Activated T-cell treated with anti-CD3 and anti-CD28 coated beads for 1 hour (primary cell): ENCODE results near the gene SYVN1.
A peak's percentile ranks its signal among the peaks of the same experiment; 100 is the strongest.
"Not testable (repeated sequence)": the region's sequence is repeated elsewhere in the genome, so short reads cannot be mapped to it uniquely, and the experiment has no call there.

ENCODE experiments used
- DNase-seq: peaks from one replicate; pipeline ENCODE4 v3.0.0-alpha.2; 2020; ENCODE audit warnings: low read depth

The SYVN1 gene

DNA sequence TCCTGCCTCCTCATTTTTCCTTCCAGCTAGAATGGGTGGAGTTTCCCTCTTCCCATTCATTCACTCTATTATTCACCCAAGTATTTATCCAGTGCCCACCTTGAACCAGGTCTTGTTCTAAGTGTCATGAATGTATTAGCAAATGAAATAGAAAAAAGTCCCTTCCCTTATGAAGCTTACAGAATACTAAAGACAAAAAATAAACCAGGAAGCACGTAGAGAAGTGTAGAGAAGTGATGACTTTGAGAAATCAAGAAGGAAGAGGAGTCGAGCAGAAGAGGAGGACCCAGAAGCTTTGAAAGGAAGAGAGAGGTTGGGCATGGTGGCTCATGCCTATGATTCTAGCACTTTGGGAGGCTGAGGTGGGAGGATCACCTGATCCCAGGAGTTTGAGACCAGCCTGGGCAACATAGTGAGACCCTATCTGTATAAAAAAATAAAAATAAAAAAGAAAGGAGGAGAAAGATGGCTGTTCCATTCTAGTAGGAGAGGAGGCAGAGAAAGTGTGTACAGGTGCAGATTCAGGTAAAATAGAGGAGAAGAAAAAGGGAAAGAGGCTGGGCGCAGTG is 17.1 kb upstream of the SYVN1 start:
- no peak for DNase-seq

DNA sequence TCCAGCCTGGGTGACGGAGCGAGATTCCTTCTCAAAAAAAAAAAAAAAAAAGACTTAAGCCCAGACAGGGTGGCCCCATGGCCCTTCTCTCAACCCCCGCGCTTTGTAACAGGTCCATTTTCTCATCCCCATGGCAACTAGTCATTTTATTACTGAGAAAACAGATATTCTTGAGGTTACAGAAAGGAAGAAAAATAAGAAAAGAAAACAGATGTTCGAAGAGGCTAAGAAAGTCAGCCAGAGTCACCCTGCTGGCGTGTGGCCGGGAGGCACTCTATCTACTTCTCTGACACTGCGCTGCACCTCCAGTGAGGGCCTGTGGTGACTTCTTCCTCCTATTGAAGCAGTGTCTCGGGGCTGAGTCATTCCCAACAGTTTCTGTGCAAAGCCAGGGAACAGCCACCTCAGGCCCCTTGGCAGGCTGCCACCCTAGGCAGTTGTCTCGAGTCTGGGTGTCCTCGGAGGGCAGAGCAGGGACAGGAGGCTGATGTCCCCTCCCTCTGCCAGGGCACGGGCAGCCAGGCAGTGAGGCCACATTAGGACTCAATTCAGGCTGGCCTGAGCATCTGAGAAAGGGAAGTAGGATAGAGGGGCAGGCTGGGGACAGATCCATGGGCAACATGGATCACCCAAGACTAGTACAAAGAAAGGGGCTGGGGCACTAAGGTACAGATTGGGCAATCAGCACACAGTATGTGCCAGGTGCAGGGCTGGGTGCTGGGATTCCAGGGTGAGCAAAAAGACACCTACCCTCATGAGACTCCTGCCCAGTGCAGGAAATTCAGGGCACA is 16.4 kb upstream of the SYVN1 start:
- no peak for DNase-seq

DNA sequence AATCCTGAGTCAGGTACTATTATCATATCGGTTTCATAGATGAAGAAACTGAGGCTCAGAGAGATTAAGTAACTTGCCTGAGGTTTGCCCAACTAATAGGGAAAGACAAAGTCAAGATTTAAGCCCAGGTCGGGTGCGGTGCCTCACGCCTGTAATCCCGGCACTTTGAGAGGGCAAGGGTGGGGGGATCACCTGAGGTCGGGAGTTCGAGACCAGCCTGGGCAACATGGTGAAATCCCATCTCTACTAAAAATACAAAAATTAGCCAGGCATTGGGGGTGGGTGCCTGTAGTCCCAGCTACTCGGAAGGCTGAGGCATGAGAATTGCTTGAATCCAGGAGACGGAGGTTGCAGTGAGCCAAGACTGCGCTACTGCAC is 15.8 kb upstream of the SYVN1 start:
- DNase-seq: not testable (repeated sequence)

DNA sequence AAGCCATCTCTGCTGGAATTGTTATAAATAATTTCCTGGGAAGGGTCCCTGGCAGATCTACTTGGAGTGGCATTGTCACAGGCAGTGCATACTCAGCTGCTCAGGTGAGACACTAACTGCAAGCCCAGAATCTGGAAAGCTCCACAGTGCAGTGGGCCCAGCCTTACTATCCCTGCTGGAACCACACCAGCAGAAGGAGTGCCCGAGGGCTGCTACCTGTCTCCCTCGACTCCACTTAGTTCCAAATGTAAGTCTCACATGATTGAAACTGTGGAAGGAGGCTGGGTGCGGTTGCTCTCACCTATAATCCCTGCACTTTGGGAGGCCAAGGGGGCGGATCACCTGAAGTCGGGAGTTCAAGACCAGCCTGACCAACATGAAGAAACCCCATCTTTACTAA is 14.3 kb upstream of the SYVN1 start:
- no peak for DNase-seq

DNA sequence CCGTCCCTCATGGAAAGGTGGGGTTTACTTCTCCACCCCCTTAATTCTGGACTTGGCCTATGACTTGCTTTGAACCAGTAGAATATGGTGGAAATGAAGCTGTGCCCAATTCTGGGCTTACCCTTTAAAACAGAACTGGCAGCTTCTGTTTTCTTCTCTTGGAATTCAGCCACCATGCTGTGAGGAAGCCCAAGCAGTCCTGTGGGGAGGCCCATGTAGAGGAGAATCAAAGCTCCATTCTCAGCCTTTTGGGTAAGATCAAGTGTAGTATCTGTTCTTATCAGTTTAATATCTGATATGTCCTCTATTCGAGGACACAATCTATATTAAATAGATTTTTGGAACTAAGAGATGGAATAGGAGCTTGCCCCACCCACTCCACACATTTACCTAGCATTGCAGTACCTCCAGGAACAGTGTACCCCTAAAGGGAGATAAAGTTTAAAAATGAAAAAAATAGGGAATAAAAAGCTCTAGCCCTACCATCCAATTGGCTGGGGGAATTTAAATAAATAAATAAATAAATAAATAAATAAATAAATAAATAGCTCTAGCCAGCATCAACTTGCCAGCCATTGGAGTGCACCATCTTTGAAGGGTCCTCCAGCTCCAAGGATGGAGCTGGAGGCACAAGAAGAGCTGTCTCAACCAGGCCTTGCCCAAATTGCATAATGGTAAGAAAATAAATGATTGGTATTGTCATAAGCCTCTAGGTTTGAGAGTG is 13.2 kb upstream of the SYVN1 start:
- no peak for DNase-seq

DNA sequence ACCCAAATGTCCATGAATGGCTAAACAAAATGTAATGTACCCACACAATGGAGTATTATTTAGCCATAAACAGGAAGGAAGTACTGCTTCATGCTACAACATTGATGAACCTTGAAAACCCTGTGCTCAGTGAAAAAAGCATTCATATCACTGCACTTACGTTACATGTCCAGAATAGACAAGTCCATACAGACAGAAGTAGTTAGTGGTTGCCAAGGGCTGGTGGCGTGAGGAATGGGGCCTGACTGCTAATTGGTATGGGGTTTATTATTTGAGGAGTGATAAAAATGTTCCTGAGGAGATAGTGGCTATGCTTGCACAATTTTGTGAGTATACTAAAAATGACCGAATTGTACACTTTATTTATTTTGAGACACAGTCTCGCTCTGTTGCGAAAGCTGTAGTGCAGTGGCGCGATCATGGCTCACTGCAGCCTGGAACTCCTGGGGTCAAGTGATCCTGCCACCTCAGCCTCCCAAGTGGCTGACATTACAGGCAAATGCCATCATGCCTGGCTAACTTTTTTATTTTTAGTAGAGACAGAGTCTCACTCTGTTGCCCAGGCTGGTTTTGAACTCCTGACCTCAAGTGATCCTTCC is 7.7 kb upstream of the SYVN1 start:
- DNase-seq: no peak

DNA sequence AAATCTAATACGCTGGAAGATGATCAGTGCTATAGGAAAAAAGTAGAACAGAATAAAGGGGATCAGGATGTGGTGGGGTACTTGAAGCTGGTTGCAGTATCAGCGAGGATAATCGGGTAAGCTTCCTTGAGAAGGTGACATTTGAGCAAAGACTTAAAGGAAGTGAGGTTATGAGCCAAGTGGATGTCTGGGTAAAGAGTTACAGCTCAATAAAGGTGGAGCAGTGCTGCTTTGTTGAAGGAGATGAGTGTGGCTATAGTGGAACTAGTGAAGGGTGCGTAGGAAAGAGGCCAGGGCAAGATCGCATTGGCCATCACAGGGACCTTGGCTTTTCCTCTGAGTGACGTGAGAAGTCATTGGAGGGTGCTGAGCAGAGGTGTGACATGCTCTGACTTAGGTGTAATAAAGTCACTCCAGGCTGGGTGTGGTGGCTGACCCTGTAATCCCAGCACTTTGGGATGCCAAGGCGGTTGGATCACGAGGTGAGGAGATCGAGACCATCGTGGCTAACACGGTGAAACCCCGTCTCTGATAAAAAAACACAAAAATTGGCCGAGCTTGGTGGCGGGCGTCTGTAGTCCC is 2.3 kb upstream of the SYVN1 start:
- no peak for DNase-seq

DNA sequence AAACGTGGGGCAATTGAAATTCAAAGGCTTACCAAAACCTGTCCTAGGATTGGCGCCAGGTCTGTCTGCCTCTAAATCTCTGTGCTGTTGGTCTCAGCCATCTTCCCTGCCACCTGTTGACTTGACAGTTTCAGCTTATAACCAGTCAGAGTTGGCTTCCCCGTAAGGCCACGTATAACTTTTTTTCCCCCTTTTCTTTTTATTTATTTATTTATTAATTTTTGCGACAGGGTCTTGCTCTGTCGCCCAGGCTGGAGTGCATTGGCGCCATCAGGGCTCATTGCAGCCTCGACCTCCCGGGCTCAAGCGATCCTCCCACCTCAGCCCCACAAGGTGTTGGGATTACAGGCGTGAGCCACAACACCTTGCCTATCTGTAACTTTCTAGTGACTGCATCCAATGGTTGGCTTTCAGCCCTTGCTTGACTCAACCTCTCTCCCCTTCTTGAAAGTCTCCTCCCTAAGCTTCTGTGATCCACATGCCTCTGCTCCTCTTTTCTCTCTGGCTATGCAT is 1.4 kb upstream of the SYVN1 start:
- no peak for DNase-seq

DNA sequence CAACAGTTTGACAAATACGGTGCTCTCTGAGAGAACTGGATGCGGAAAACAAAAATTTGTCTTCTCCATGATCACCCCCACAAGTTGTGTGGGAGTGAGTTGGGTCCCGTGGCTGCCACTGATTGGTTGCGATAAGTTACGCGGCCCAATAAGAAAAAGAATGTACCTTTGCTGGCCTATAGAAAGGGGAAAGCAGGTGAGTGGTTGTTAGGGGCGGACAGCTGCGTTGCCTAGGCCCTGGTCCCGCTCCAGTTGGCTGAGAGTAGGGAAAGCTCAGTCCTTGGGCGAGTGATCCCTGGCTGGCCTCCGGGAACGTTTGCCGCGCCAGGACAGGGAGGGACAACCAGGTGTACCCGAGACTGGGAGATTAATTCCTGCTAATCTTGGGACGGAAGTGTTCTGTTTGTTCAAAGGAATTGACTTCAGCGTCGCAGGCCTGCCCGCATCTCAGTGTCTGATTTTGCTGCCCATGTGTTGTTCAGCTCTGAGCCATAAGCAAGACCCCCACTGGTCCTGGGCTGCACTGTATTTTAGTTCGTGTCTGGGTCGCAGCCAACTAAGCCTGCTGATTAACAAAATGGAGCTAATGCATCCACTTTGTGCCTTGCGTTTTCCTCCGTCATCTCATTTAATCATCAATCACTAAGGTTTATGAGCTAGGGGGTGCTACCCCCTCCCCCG is 773 bp upstream of the SYVN1 start:
- DNase-seq: peak; percentile 59

DNA sequence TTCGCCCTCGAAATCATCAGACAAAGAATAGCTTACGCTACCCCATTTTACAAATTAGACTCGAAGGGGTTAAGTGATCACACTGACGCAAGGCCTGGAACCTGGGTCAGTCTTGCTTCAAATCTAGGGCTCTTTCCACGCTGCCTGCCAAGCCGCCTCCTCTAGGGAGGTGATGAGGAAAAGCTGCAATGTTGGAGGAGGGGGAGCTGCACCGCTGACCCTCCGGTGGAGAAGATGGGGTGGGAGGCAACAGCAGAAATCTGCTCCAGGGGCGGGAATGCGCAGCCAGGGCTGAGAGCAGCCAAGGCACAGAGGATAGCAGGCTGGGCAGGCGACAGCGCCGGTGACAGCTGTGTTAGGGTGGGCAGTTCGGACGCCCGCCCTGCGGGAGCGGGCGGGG is 595 bp downstream of the SYVN1 start:
- DNase-seq: no peak

DNA sequence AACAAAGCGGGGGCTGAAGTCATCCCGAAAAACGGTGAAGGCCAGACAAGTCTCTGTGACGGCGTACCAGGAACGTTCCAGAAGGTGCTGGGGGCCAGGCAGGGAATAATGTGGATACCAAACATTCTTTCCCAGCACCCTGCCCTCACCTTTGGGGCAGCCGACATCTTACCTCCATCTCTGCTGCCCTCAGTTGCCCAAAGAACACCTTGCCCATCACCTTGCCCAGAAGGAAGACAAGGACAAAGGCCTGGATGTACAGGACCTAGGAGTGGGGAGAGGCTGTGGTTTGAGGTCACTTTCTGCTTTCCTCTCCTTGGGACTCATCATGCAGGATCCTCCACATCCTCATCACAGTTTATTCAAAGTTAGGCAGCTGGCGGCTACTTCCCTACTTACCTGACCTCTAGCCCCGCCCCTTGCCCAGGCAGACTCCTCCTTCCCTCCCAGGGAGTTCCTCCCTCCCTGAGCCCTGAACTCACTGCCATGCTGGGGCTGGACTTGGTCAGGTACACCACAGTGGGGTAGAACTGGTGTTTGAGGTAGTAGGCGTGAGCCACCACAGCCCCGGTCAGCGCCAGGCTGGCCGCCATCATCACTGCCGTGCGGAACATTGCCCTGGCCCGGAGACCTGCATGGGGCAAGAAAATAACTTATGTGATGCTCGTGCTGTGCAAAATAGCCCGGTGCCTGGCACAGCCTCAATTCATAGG is 1.2 kb downstream of the SYVN1 start:
- DNase-seq: no peak

DNA sequence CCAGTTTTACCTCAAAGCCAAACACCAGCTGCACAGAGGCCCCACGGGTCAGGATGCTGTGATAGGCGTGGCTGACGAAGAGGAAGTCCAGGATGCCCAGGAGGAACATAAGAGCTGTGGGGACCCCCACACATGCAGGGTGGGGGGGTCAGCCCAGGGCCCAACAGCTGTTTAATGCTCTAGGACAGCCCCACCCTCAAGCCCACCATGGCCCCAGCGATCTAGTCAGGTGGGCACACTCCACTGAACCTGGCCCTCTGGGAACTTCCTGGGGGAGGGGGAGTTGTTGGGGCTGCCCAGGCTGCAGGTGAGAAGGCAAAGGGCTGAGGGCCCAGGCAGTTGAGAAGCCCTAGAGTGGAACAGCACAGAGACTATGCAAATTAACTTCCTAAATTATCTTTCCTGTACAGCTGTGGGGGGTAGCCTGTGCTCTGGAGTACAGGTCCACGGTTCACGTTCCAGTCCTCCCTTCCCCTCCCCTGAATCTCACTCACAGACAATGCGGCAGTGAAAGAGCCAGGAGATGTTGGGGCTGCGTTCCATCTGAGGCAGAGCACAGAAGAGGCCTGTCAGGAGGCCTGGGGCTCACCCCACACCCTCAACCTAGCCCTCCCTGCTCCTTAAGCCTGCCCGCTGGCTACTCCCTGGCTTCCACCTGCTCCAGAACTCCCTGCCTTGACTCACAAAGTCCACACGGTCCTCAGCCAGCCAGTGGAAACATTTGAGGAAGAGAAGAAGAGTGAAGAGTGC is 1.9 kb downstream of the SYVN1 start:
- DNase-seq: no peak

DNA sequence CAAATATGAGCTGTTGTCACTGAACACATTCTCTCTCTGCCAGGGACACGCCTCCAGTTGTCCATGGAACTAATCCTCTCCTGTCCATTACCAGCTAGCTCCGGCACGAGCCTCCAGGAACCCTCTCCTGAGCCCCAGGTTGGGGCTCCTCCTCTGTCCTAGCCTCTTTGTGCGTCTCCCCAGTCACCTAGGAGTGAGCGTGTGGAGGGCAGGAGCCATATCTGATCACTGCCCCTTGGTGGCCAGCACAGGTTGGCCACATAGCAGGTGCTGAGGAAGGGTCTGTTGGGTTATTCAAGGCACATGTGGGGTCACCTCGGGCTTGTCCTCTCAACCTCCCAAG is 2.5 kb downstream of the SYVN1 start:
- DNase-seq: no peak

DNA sequence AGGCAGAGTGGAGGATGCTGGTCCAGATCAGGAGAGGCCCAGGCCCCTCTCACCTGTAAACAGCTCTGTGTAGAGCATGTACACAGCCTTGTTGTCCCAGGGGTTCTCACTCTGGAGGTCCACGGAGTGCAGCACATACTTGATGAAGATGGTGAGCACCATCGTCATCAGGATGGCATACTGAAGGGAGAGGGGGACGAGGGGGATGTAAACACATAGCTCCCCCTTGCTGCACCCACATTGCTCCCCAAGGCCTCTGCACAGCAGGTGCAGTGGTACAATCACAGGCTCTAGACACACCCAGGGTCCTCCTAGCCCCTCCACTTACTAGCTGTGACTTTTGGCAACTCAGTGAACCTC is 2.9 kb downstream of the SYVN1 start:
- no peak for DNase-seq

DNA sequence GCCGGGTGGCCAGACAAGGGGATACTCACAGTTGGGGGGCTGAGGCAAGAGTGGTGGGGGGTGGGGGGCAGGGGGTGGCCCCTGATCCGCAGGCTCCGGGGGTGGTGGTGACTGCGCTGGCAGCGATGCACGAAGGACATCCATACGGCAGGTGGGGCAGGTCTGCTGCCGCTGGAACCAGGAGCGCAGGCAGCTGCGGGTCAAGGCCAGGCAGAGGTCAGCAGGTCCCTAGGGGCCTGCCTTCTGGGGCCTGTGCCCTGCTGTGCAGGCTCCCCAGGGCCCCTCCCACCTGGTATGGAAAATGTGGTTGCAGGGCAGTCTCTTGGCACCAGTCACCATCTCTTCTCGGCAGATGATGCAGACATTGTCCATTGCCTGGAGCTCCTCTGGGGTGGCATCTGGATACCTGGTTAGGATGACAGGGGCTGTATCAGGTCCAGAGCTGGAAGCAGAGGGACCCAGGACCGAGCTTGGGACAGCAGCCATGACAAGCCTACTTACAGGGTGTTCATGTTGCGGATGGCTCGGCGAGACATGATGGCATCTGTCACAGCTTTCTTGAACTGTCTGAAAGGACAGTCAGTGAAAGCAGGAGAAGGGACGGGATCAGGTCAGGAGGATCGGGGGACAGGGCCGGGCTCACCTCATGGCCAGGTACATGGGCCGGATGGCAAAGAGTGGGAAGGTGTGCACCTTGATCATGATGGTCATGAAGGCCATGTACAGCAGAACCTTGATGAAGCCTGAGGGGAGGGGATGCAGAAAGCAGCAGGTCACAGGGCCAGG is 3.5 kb downstream of the SYVN1 start:
- DNase-seq: no peak

DNA sequence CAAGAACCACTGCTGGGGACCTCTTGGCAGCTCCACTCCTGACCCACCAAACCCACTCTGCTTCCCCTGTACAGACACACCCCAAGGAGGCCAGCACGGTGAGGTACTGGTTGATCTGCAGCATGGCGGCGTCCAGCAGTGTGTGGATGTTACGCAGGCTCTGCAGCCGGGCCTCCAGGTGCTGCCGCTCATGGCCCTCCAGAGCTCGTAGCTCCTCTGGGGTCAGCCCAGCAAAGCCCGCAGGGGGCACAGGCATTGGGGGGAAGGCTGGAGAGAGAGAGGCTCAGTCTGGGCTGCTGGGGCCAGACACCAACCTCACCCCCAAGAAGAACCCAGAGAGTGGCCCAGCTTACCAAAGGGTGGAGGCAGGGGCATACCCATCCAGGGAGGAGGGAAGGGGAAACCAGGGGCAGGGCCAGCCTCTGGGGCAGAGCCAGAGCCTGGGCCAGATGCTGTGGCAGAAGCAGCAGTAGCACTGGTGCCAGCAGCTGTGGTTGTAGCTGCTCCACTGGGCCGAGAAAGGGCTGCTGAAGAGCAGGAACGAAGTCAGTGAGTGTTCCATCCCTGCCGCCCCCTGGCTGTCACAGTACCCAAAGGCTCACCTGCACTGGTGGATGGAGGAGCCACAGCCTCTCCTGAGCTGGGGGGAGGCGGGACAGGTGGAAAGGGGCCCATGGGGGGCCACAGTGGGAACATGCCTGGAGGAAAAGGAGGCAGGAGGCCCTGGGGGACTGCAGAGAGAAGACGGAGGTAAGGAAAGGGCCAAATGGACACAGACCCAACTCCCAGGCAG is 4.5 kb downstream of the SYVN1 start:
- no peak for DNase-seq

DNA sequence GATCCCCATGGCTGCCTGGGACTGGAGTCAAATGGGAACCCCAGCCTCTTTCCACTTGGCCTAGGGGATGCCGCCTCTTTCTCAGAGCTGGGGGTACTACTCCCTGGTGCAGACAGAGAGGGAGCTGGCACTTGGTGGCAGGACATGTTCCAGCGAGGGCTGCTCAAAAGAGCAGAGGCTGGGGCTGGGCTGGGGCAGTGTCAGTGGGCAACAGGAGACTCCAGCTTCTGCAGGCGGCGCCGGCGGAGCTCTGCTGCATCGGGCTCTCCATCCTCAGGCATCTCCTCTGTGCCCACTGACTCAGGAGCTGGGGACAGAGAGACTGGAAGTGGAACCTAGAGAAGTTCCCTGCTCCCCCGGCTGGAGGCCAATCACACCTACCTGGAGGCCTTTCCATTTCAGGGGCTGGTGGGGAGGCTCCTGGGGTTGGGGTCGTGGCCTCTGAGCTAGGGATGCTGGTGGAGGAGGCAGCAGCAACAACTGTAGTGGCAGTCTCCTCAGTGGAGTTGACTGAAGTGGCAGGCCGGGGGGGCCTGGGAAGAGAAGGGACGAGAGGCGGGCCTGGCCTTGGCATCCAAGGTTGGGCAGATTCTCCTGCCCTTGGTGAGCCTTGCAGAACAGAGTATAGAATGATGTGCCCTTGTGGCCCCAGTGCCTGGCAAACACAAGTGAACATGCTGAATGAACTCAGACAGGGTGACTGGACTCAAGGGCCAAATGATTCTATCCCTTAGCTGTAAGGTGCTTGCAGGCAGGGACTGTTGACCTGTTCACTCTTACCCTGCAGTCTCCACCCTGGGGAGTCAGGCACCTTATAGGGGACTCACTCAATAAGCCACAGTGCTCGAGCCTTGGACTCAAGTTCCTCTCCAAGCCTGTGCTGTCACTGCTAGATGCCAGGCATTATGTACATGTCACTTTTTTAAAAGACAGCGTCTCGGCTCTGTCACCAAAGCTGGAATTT is 5.9 kb downstream of the SYVN1 start:
- no peak for DNase-seq
